ENCODE data around the gene MESD. TPM values are rescaled to one million over a fixed set of nuclear protein-coding genes. Genes with fewer than 3 reads are reported as not detected.

Gene MESD
- polyA plus RNA-seq, 1 donor from 2014 or later = 16.3 TPM

DNA sequence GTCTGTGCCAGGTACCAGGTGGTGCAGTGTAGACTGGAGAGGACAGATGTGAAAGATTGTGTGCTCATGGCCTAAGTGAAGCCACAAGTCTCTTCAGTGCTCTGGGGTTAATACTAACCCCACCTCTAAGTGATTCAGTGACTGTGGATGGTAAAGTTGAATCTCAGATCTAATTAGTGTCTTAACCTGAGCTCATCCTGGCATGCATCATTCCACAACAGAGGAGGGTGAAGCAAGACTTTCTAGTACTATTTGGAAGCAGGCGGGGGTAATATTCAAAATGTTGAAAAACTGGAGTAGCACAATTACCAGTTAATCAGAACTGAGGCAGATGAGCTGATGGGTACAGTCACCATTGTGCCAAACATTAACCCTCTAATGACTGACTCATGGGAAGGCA lies 2.8 kb upstream of the MESD start:
- Histone ChIP-seq H3K27ac (ENCODE audit: low read length) (no peak overlapping the region), H2AFZ (ENCODE audit: low read depth, low read length) (no peak overlapping the region), H3K36me3 (ENCODE audit: insufficient read depth, low read length) (no peaks in the 10 kb centered on the region), H3K4me3 (ENCODE audit: low read length) (no peak overlapping the region), H3K79me2 (replicated peaks; ENCODE audit: insufficient read depth, low read length) (peaks cover 16% of the 10 kb centered on the region), H4K20me1 (ENCODE audit: insufficient read depth) (no peaks in the 10 kb centered on the region), H3F3A (ENCODE audit: insufficient read depth, low read length, poor library complexity, severe bottlenecking) (no peaks in the 10 kb centered on the region), H3K4me2 (ENCODE audit: low read length) (no peak overlapping the region), H3K9ac (ENCODE audit: low read length) (no peak overlapping the region), H3K9me3 (ENCODE audit: low read length) (no peaks in the 10 kb centered on the region), H3K9me2 (ENCODE audit: insufficient read depth, low read length) (no peaks in the 10 kb centered on the region), H3K27me3 (ENCODE audit: insufficient read depth, low read depth, low read length) (no peaks in the 10 kb centered on the region)
- no peak for TF ChIP-seq MXI1 (conservative IDR thresholded peaks at IDR 0.05; ENCODE audit: poor library complexity, severe bottlenecking)
- TF ChIP-seq, protein P1, sequence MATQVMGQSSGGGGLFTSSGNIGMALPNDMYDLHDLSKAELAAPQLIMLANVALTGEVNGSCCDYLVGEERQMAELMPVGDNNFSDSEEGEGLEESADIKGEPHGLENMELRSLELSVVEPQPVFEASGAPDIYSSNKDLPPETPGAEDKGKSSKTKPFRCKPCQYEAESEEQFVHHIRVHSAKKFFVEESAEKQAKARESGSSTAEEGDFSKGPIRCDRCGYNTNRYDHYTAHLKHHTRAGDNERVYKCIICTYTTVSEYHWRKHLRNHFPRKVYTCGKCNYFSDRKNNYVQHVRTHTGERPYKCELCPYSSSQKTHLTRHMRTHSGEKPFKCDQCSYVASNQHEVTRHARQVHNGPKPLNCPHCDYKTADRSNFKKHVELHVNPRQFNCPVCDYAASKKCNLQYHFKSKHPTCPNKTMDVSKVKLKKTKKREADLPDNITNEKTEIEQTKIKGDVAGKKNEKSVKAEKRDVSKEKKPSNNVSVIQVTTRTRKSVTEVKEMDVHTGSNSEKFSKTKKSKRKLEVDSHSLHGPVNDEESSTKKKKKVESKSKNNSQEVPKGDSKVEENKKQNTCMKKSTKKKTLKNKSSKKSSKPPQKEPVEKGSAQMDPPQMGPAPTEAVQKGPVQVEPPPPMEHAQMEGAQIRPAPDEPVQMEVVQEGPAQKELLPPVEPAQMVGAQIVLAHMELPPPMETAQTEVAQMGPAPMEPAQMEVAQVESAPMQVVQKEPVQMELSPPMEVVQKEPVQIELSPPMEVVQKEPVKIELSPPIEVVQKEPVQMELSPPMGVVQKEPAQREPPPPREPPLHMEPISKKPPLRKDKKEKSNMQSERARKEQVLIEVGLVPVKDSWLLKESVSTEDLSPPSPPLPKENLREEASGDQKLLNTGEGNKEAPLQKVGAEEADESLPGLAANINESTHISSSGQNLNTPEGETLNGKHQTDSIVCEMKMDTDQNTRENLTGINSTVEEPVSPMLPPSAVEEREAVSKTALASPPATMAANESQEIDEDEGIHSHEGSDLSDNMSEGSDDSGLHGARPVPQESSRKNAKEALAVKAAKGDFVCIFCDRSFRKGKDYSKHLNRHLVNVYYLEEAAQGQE (IDR thresholded peaks at IDR 0.05; ENCODE audit: borderline replicate concordance) = no peak
- no peak for TF ChIP-seq SMC3 (conservative IDR thresholded peaks at IDR 0.05; ENCODE audit: poor library complexity)
- no peak for TF ChIP-seq EZH2 (IDR thresholded peaks at IDR 0.05; ENCODE audit: borderline replicate concordance, insufficient read depth, low read length, poor library complexity, severe bottlenecking)
- TF ChIP-seq EP300 (conservative IDR thresholded peaks at IDR 0.05; ENCODE audit: poor library complexity, severe bottlenecking) = no peak
- TF ChIP-seq POLR2AphosphoS5 (IDR thresholded peaks at IDR 0.05) = no peak
- no peak for TF ChIP-seq TAF1 (IDR thresholded peaks at IDR 0.05; ENCODE audit: low read depth)
- no peak for TF ChIP-seq RAD21 (conservative IDR thresholded peaks at IDR 0.05)
- TF ChIP-seq, protein P2, sequence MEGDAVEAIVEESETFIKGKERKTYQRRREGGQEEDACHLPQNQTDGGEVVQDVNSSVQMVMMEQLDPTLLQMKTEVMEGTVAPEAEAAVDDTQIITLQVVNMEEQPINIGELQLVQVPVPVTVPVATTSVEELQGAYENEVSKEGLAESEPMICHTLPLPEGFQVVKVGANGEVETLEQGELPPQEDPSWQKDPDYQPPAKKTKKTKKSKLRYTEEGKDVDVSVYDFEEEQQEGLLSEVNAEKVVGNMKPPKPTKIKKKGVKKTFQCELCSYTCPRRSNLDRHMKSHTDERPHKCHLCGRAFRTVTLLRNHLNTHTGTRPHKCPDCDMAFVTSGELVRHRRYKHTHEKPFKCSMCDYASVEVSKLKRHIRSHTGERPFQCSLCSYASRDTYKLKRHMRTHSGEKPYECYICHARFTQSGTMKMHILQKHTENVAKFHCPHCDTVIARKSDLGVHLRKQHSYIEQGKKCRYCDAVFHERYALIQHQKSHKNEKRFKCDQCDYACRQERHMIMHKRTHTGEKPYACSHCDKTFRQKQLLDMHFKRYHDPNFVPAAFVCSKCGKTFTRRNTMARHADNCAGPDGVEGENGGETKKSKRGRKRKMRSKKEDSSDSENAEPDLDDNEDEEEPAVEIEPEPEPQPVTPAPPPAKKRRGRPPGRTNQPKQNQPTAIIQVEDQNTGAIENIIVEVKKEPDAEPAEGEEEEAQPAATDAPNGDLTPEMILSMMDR (IDR thresholded peaks at IDR 0.05; ENCODE audit: poor library complexity, severe bottlenecking) = no peak

DNA sequence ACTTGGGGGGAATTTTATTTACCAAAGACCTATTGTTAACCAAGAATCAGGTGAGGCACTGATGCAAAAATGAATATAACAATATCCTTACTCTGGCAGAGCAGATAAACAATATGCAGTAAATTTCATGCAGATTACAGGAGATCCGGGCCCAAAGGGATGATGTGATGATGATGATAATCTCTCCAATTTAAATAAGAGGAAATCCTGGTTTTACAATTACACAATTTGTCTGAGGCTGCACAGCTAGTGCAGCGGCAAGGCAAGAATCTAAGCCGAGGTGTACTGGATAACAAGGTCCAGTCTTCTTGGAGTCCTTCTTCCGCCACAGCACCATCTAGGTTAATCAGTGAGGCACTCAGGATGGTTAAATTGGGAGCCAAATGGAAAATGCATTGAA lies 2.4 kb upstream of the MESD start:
- no peak overlapping the region for H3K27ac ChIP-seq (ENCODE audit: low read length)
- H3K4me2 ChIP-seq (ENCODE audit: low read length) = no peak overlapping the region
- H3K27me3 ChIP-seq (ENCODE audit: insufficient read depth, low read depth, low read length) = no peaks in the 10 kb centered on the region
- no peaks in the 10 kb centered on the region for H3F3A ChIP-seq (ENCODE audit: insufficient read depth, low read length, poor library complexity, severe bottlenecking)
- H3K79me2 ChIP-seq (replicated peaks; ENCODE audit: insufficient read depth, low read length) = peaks cover 20% of the 10 kb centered on the region
- no peak overlapping the region for H3K4me3 ChIP-seq (ENCODE audit: low read length)
- no peak overlapping the region for H3K9ac ChIP-seq (ENCODE audit: low read length)
- H3K36me3 ChIP-seq (ENCODE audit: insufficient read depth, low read length) = no peaks in the 10 kb centered on the region
- no peaks in the 10 kb centered on the region for H4K20me1 ChIP-seq (ENCODE audit: insufficient read depth)
- no peaks in the 10 kb centered on the region for H3K9me3 ChIP-seq (ENCODE audit: low read length)
- no peak for TF ChIP-seq SMC3 (conservative IDR thresholded peaks at IDR 0.05; ENCODE audit: poor library complexity)
- H2AFZ ChIP-seq (ENCODE audit: low read depth, low read length) = no peak overlapping the region
- H3K9me2 ChIP-seq (ENCODE audit: insufficient read depth, low read length) = no peaks in the 10 kb centered on the region

DNA sequence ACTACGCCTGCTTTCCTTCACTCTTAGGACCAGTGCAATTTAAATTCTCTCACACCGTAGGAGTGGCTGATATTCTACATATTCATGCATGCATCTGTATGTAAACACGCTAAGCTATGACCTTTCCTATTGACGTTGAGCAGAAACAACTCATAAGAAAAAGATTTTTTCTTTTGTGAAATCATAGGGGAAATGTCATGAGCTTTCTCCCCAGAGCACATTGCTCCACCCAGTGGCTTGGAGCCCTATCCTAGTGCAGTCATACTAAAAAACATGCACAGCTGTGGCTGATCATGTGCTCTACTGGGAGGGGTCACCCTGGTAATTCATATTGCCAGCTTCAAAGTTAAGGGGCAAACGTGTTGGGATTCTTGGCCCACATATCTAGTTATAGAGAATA lies 1.8 kb upstream of the MESD start:
- Histone ChIP-seq H3K27me3 (ENCODE audit: insufficient read depth, low read depth, low read length) (no peaks in the 10 kb centered on the region), H3K4me3 (ENCODE audit: low read length) (no peak overlapping the region), H3K27ac (ENCODE audit: low read length) (no peak overlapping the region), H3K79me2 (replicated peaks; ENCODE audit: insufficient read depth, low read length) (peaks cover 26% of the 10 kb centered on the region), H3K9ac (ENCODE audit: low read length) (no peak overlapping the region), H3K9me2 (ENCODE audit: insufficient read depth, low read length) (no peaks in the 10 kb centered on the region), H4K20me1 (ENCODE audit: insufficient read depth) (no peaks in the 10 kb centered on the region), H3F3A (ENCODE audit: insufficient read depth, low read length, poor library complexity, severe bottlenecking) (no peaks in the 10 kb centered on the region), H2AFZ (ENCODE audit: low read depth, low read length) (no peak overlapping the region), H3K9me3 (ENCODE audit: low read length) (no peaks in the 10 kb centered on the region), H3K4me2 (ENCODE audit: low read length) (no peak overlapping the region), H3K36me3 (ENCODE audit: insufficient read depth, low read length) (no peaks in the 10 kb centered on the region)
- TF ChIP-seq EP300 (conservative IDR thresholded peaks at IDR 0.05; ENCODE audit: poor library complexity, severe bottlenecking) (no peak), EZH2 (IDR thresholded peaks at IDR 0.05; ENCODE audit: borderline replicate concordance, insufficient read depth, low read length, poor library complexity, severe bottlenecking) (no peak)
